Measurements from ENCODE around the gene NTM.

NTM gene

DNA sequence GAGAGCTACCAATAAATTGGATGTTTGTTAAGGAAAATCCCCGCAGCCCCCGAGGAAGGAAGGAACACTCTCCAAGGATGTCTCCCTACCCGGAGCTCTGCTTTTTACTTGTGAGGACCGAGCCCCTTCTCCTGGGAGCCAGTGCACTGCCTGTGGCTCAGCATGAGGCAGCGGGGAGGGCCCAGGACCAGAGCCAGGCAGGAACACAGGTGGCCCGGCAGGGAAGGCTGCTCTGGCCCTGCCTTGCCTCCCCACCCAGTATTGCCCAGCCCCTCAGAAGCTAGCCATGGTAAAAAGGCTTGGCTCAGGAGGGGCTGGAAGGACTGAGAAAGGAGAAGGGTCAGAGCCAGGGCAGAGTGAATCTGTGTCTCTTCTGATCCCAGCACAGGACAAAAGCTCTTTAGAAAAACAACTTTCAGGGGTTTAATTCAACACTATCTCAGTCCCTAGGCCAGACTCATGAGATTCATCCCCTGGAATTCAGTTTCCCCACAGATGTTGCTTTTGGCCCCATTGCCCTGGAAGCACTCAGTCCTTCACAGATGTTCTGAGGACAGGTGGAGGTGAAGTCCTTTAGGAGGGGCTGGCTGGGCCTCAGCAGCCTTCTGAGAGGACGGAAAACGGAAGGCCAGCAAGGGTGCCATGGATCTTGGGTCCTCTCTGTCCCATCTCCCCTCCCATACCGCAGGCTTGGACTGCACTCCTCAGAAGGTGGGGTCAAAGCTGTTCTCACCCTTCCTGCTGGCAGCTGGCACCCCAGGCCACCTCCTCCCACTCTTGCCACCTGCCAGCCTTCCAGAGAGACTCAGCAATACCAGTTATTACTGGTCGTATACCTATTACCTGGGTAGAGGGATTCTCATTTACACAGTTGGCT is 318.9 kb downstream of the NTM start:
- DNase-seq (ENCODE audit: low read depth) = no peak

DNA sequence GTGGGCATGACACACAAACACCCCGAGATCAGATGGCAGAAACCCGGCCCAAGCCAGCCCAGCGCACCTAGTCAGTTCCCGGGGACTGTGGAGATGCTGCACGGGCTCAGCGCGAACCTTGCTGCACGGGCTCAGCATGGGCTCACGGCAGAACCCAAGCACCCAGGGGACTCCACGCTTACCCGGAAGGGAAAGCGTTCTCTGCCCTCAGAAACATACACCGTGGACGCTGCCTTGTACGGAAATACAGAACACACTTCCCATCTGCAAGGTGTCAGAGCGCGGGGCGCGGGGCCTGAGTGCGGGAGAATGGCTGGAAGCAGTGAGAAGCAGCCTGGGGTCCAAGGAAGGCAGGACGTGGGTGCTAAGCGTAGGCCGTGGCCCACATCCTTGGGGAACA is 319.9 kb downstream of the NTM start:
- DNase-seq (ENCODE audit: low read depth) = no peak

DNA sequence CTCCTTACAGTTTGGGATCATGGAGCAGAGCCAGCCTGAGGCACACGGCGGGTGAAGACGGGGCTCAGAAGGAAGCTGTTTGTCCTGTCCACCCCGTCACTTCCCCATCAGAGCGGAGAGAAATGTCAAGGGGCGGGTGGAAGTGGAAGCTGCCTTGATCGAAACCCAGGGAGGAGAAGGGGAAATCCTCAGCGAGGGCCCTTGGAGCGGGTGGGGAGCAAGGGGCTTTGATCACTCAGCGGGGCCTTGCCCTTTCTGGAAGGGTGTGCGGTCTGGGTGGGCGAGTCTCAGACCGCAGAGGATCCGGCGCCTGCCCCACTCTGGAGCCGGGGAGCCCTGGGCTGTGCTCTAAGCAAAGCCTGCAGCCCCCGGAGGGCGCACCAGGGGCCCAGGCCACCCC is 320.4 kb downstream of the NTM start:
- no peak for DNase-seq (ENCODE audit: low read depth)

GRCh38 chr11:131691181-131692041 is 321.0 kb downstream of the NTM start:
- DNase-seq (ENCODE audit: low read depth) = no peak

DNA sequence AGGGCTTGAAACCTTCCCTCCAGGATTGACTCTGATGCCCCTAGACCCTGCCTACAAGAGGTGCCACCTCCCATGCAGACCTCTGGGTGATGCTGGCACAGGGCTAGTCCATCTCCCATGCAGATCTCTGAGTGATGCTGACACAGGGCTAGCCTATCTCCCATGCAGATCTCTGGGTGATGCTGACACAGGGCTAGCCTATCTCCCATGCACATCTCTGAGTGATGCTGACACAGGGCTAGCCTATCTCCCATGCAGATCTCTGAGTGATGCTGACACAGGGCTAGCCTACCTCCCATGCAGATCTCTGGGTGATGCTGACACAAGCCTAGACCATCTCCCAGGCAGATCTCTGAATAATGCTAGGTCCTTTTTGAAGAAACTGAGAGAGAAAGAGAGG is 321.7 kb downstream of the NTM start:
- no peak for DNase-seq (ENCODE audit: low read depth)

- DNase-seq (ENCODE audit: low read depth) = no peak
Measured at GRCh38 chr11:131692961-131693360, 322.5 kb downstream of the NTM start.

GRCh38 chr11:131693756-131694155 is 323.3 kb downstream of the NTM start:
- DNase-seq (ENCODE audit: low read depth) = no peak

DNA sequence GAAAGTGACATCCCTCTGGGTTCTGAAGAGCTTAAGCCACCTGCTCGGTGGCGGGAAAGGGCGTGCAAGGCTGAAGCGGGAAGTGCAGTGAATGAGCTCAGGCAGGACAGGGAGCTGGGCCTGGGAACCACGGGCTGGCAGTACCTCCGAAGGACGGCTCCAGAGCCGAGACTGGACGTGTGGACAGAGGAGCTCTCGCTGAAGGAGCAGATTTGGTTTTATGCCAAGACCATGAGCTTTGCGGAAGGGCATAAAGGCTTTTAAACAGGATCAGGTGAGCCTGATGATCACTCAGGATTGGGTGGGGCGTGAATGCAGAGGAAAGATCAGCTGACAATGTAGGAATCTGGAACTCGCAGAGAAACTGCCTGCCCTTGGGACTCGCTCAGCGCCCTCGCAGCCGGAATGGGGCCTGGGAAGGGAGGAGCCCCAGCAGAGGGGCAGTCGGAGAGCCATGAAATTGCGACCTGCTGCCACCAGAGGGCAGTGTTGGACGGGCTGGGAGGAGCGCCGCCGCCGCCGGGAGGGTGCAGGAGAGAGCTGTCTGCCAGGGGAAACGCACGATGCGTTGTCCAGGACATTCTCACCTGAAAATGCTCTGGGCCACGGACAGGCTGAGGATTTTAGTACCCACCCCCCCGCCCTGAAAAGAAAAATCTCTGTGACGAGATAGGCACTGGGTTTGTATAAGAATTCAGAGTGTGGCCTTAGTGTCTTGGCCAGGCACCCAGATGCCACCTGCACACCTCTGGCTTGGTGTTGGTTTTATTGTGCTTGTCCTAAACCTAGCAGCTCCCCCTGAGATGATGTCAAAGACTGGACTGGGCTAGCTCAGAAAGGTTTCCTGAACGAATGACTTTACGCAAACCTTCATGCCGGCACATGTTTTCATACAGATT is 324.4 kb downstream of the NTM start:
- DNase-seq (ENCODE audit: low read depth) = no peak

DNA sequence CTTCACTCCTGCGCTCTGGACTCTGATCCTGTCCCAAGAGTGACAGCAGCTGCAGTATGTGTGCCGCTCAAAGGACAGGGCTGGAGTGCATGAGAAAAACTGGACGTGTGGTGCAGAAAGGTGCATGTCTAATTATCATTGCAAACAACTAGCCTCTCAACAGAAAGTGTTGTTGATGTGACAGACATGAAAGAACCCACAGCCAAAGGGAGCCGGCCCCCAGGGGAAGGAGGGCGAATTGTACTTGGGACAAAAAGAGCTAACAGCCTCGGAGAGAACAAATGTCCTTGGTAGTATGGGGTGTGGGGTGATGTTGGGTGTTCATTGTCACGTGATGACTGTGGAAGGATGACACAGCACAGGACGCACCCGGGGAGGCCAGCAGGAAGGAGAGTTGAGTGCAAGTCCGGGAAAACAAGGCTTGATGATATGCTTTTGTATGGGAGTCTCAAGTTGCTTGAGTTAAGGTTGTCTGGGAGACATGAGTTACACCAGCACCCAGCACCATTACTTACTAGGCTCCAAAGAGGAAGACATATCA is 325.5 kb downstream of the NTM start:
- no peak for DNase-seq (ENCODE audit: low read depth)

DNA sequence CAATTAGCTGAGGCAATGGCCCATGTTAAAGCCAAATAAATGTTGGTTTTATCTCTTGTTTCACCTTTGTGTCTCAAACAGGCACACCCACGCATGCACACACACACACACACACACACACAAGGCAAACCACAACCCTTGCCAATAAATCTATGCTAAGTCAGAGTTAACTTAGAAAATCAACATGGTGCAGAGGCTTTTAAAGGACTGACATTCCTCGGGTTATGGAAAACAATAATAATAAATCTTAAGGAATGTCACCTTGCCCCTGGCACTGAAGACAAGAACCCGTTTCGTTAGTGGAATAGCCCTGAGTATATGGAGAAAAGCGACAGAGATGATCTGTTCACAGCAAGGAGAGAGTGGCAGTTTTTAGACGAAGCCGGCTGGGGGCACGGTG is 326.3 kb downstream of the NTM start:
- DNase-seq (ENCODE audit: low read depth) = no peak

DNA sequence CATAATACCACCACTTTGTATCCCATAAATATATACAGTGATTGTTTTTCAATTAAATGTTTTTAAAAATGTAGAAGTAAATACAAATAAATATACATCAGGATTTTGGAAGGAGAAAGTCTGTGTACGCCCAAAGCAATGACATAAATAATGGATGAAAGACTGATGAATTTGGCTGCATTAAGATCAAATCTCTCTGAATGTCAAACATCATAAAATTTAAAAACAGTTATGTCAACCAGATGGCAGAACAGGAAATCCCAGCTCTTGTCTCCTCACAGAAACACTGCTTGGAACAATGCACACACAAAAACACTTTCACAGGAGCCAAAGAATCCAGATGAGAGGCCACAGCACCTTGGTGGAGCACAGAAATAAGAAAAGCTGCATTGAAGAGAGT is 332.9 kb downstream of the NTM start:
- no peak for DNase-seq (ENCODE audit: low read depth)

GRCh38 chr11:131704682-131705081 is 334.3 kb downstream of the NTM start:
- DNase-seq (ENCODE audit: low read depth) = no peak

- DNase-seq (ENCODE audit: low read depth) = no peak
Measured at GRCh38 chr11:131710511-131710910, 340.1 kb downstream of the NTM start.

DNA sequence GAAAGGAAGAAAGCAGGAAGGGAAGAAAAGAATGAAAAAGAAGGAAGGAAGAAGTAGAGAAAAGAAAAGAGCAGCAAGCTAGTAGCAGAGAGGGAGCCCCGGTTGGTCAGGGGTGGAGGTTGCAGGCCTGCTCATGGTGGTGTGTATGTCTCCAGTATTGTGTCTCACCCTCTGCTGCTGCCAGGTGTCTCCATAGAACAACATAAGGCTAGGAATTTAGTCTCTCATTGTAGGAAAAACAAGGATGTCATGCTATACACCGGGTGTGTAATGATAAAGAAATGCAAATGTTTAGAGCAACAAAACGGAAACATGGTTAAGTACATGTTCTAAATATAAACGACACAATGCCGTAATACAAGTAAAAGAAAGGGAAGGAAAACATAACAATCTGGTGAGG is 342.5 kb downstream of the NTM start:
- DNase-seq (ENCODE audit: low read depth) = no peak

GRCh38 chr11:131713529-131714134 is 343.2 kb downstream of the NTM start:
- no peak for DNase-seq (ENCODE audit: low read depth)

GRCh38 chr11:131717616-131718015 is 347.2 kb downstream of the NTM start:
- DNase-seq (ENCODE audit: low read depth) = no peak

DNA sequence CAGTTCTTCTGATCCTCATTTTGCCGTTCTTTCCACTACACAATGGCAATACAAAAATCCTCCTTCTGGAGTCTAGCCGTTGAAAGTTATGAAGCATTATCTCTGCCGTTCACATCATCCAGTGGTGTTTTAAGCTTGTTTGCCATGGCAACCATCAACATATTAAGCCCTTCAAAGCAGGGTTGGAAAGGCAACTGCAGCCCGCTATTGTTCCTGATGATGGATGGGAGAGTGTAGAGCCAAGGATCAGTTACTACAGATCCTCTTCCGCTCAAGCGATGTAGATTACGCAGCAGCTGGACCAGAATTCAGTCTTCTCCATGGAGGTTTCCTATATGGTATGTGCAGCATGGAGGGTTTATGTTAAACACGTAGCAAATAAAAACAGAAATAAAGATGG is 352.7 kb downstream of the NTM start:
- DNase-seq (ENCODE audit: low read depth) = no peak

GRCh38 chr11:131724436-131724975 is 354.1 kb downstream of the NTM start:
- DNase-seq (ENCODE audit: low read depth) = no peak

DNA sequence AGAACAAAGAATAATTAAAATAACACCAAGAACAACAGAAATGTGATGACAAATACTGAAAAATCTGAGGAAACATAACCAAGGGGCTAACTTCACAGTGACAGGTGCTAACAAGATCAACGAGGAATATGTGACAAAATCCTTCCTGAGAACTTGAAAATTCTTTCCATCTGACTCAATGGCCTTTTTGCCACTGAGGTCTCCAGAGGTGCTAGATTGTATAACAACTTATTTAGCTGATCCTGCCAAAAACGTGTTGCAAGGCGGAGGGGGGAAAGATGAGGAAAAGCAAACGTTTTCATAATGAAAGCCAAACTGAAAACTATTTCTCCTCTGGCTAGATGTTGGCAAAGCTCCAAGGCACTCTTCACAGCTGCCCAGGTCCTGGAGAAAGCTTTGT is 364.5 kb downstream of the NTM start:
- no peak for DNase-seq (ENCODE audit: low read depth)

GRCh38 chr11:131737357-131737756 is 366.9 kb downstream of the NTM start:
- DNase-seq (ENCODE audit: low read depth) = no peak

DNA sequence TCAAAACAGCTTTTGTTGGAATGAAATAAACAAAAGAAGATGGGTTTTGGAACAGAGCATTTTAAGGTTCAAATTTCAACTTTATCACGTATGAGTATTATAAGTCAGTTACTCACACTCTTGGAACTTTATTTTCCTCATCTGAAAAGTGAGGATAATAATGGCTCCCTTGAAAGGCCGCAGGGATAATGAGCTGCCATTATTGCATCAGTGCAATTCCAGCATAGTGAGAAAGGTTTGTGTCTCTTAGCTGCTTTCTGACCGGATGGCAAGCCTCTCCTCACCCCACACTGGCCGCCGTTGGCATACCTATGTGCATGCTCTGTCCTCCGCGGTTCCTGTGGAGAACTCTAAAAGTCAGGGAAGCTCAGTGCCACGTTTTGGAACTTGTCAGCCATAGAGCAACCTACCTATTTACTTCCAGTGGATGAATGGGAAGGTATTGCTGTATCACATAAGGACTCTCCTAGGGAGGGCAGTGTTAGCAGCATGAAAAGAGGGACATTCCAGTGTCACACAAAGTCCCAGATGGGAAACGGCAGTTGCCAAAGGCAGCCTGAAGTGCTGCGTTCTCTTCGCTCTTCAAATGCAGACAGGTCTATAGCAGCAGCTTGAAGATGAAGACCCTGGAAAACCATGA is 368.9 kb downstream of the NTM start:
- no peak for DNase-seq (ENCODE audit: low read depth)

Data from stimulated activated CD8-positive, alpha-beta memory T cell treated with anti-CD3 and anti-CD28 coated beads, Interleukin-12 subunit alpha, Interleukin-12 subunit beta, amount 100 ng/mL, for 4 hours (primary cell).